Measurements from ENCODE around the gene GFPT2.

DNA sequence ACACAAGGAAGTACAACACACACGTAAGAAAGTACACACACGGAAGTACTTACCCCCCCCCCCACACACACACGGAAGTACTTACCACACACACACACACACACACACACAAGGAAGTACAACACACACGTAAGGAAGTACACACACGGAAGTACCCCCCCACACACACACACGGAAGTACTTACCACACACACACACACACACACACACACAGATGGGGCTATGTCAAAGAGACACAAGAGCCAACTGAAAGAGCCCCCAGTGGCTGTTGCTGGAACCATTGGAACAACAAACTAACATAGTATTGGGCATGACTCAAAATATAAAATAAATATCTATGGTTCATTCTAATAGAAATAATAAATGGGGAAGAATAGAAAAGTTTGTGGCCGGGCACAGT is 56.4 kb downstream of the GFPT2 start:
- TF ChIP-seq, protein P1, sequence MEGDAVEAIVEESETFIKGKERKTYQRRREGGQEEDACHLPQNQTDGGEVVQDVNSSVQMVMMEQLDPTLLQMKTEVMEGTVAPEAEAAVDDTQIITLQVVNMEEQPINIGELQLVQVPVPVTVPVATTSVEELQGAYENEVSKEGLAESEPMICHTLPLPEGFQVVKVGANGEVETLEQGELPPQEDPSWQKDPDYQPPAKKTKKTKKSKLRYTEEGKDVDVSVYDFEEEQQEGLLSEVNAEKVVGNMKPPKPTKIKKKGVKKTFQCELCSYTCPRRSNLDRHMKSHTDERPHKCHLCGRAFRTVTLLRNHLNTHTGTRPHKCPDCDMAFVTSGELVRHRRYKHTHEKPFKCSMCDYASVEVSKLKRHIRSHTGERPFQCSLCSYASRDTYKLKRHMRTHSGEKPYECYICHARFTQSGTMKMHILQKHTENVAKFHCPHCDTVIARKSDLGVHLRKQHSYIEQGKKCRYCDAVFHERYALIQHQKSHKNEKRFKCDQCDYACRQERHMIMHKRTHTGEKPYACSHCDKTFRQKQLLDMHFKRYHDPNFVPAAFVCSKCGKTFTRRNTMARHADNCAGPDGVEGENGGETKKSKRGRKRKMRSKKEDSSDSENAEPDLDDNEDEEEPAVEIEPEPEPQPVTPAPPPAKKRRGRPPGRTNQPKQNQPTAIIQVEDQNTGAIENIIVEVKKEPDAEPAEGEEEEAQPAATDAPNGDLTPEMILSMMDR (conservative IDR thresholded peaks at IDR 0.05; ENCODE audit: low read depth, low read length), result no peak
- no peak for TF ChIP-seq EZH2 (IDR thresholded peaks at IDR 0.05; ENCODE audit: borderline replicate concordance, low read depth, low read length, poor library complexity, severe bottlenecking)

Data from A673 (cell line).